NCI-H1105 treated with DMSO at 0.1 percent for 48 hours (cell line): ENCODE measurements around the gene ESR2.
A peak's percentile ranks its signal among the peaks of the same experiment; 100 is the strongest.
"Not testable (repeated sequence)": the region's sequence is repeated elsewhere in the genome, so short reads cannot be mapped to it uniquely, and the experiment has no call there.

Experiments
- DNase-seq: peaks from one replicate; lab custom pipeline; 2025; lab: John Stamatoyannopoulos, UW

The ESR2 gene

GRCh38 chr14:64137657-64138290 lies 156.4 kb downstream of the ESR2 start:
- no peak for DNase-seq

GRCh38 chr14:64126548-64126947 lies 167.6 kb downstream of the ESR2 start:
- DNase-seq = no peak

- DNase-seq = no peak
Observed at GRCh38 chr14:64125270-64125669, 168.9 kb downstream of the ESR2 start.

- no peak for DNase-seq
Observed at GRCh38 chr14:64123241-64123822, 170.8 kb downstream of the ESR2 start.

GRCh38 chr14:64119980-64120379 lies 174.2 kb downstream of the ESR2 start:
- DNase-seq = no peak

GRCh38 chr14:64119500-64119899 lies 174.7 kb downstream of the ESR2 start:
- no peak for DNase-seq

- DNase-seq = no peak
Observed at GRCh38 chr14:64118892-64119291, 175.3 kb downstream of the ESR2 start.

- DNase-seq = not testable (repeated sequence)
Observed at GRCh38 chr14:64118403-64118742, 175.8 kb downstream of the ESR2 start.

- DNase-seq = no peak
Observed at GRCh38 chr14:64117671-64118402, 176.3 kb downstream of the ESR2 start.

- DNase-seq = no peak
Observed at GRCh38 chr14:64115401-64115800, 178.8 kb downstream of the ESR2 start.

- DNase-seq = no peak
Observed at GRCh38 chr14:64114796-64115195, 179.4 kb downstream of the ESR2 start.

GRCh38 chr14:64114166-64114565 lies 180.0 kb downstream of the ESR2 start:
- no peak for DNase-seq

- DNase-seq = peak; percentile 75
Observed at GRCh38 chr14:64112867-64113678, 181.1 kb downstream of the ESR2 start.

- no peak for DNase-seq
Observed at GRCh38 chr14:64110802-64111201, 183.4 kb downstream of the ESR2 start.

- no peak for DNase-seq
Observed at GRCh38 chr14:64109819-64110554, 184.2 kb downstream of the ESR2 start.

GRCh38 chr14:64107438-64107837 lies 186.7 kb downstream of the ESR2 start:
- no peak for DNase-seq

GRCh38 chr14:64098120-64098519 lies 196.1 kb downstream of the ESR2 start:
- no peak for DNase-seq

GRCh38 chr14:64095620-64096019 lies 198.6 kb downstream of the ESR2 start:
- DNase-seq = no peak

- DNase-seq = no peak
Observed at GRCh38 chr14:64092940-64093339, 201.2 kb downstream of the ESR2 start.

- DNase-seq = no peak
Observed at GRCh38 chr14:64092338-64092737, 201.8 kb downstream of the ESR2 start.

- DNase-seq = no peak
Observed at GRCh38 chr14:64091217-64091616, 203.0 kb downstream of the ESR2 start.

- DNase-seq = no peak
Observed at GRCh38 chr14:64089920-64090319, 204.3 kb downstream of the ESR2 start.
